ENCODE data around the gene UCP2.

The UCP2 gene, protein sequence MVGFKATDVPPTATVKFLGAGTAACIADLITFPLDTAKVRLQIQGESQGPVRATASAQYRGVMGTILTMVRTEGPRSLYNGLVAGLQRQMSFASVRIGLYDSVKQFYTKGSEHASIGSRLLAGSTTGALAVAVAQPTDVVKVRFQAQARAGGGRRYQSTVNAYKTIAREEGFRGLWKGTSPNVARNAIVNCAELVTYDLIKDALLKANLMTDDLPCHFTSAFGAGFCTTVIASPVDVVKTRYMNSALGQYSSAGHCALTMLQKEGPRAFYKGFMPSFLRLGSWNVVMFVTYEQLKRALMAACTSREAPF

GRCh38 chr11:73982595-73982989 is at the start of gene UCP2:
Gene UCP2, minus strand, starts transcription at chr11:73982843. Its CDS starts 4,465 bp downstream, at chr11:73978378.
- DNase-seq, result peak; percentile 90

- no peak for DNase-seq
Observed at GRCh38 chr11:74030723-74031676, 48.4 kb upstream of the UCP2 start.

DNA sequence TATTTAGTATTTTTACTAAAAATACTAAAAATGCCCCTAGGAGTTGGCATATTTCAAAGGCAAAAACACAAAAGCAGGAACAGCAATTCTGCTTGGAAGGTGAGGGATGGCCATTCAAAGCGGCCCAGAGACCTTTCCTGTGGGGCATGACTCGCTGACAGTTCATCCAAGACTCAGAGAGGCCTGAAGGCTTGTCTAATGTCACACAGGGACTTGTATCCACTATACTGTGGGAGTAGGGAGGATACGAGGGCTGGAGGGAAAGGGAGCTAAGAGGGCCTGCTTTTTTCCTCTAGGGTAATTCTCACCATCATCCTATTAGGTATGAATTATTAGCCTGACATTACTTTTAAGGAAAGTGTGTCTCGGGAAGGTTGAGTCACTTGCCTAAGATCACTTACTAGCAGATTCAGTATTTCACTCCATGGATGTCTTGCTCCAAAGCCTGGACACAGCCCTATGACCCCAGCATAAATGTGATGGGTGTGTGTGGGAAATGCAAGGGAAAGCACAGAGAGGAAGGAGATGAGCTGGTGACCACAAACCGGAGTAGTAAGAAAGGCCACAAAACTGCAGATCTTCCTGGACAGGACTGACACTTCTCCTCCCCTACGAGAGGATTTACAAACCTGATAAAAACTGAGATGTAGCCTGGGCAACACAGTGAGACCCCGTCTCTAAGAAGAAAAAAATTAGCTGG is 43.0 kb upstream of the UCP2 start:
- no peak for DNase-seq

GRCh38 chr11:74024261-74025029 is 41.8 kb upstream of the UCP2 start:
- no peak for DNase-seq

- DNase-seq, result no peak
Observed at GRCh38 chr11:74023276-74023675, 40.6 kb upstream of the UCP2 start.

DNA sequence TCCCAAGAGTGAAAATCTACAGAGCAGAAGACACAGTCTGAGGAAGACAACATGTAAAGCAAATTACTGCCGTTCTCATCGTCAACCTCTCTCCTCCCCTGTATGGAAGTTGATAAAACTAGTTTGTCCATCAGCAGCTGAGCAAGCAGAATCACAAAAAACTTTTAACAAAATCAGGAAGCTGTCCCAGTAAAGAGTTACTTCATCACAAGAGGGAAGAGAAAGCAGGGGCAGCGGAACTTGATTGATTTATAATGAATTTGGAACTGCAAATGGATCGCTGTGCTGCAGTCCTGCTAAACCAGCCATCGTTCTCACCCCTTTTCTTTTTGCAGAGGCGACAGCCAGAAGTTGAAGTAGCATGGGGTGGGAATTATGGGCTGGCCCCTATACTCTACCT is 39.9 kb upstream of the UCP2 start:
- no peak for DNase-seq

- DNase-seq, result no peak
Observed at GRCh38 chr11:74021998-74022397, 39.4 kb upstream of the UCP2 start.

DNA sequence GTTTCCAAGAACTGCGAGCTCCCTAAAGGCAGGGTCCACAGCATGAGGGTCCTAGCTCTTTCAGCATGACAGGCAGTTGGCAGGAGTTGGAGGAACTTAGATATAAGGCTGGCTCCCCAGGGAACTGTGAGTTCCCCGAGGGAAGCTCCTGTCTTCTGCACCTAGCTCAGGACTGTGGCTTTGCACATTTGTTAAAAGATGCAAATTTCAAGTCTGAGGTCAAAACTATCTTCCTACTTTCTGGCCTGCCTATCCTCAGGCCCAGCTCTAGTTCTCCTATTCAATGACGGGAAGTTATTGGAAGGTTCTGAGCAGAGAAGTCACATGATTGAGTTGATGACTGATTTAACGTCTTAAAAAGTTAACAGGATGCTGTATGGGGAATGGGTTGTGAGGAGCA is 37.9 kb upstream of the UCP2 start:
- DNase-seq, result no peak

- no peak for DNase-seq
Observed at GRCh38 chr11:74019860-74020259, 37.2 kb upstream of the UCP2 start.

GRCh38 chr11:74019104-74019738 is 36.6 kb upstream of the UCP2 start:
- no peak for DNase-seq

GRCh38 chr11:74018331-74019005 is 35.8 kb upstream of the UCP2 start:
- DNase-seq, result no peak

GRCh38 chr11:74017631-74018030 is 35.0 kb upstream of the UCP2 start:
- DNase-seq, result no peak

DNA sequence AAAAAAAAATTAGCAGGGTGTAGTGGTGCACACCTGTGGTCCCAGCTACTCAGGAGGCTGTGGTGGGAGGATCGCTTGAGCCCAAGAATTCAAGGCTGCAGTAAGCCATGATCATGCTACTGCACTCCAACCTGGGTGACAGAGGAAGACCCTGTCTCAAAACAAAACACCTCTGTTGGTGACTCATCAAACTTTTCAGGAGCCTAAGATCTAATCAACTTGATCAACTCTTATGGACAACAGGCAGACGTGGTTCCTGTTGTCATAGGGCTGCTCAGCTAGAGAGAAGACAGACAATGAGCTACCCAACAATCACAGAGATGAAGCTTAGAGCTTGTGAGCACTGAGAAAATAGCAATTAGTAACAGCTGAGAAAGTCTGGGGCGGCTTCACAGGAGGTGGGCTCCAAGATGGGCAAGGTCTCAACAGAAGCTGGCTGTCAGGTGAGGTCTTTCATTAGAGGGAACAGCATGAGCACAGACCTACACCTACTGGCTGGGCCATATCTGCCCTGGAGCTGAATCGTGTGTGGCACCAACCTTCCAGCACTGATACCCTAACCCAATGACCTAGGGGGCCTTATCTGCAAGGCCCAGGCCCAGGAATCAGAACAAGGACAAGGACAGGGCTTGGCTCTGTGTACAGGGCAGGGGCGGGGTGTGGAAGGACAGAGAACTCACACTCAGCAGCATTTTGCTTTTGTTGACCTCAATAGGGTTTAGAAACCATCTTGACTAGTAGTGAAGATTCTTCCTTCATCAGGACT is 33.5 kb upstream of the UCP2 start:
- no peak for DNase-seq

DNA sequence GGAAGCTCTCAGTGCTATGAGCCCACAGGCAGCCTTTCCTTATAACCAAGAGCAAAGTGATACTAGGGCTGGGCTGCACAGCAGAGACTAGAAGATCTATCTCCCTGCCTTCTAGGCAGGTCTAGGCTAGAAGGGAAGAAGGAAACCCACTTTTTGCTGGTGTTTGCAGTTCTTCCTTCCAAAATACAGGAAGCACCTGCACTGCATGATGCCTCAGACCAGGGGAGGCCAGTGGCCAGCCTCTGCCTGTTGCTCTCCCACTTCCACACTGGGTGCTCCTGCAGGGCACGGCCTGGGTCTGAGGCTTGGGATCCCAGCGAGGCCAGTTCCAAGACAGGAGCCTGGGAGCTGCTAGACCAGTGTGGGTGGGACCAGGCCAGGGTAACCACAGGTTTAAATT is 32.2 kb upstream of the UCP2 start:
- no peak for DNase-seq

GRCh38 chr11:74013141-74013540 is 30.5 kb upstream of the UCP2 start:
- no peak for DNase-seq

DNA sequence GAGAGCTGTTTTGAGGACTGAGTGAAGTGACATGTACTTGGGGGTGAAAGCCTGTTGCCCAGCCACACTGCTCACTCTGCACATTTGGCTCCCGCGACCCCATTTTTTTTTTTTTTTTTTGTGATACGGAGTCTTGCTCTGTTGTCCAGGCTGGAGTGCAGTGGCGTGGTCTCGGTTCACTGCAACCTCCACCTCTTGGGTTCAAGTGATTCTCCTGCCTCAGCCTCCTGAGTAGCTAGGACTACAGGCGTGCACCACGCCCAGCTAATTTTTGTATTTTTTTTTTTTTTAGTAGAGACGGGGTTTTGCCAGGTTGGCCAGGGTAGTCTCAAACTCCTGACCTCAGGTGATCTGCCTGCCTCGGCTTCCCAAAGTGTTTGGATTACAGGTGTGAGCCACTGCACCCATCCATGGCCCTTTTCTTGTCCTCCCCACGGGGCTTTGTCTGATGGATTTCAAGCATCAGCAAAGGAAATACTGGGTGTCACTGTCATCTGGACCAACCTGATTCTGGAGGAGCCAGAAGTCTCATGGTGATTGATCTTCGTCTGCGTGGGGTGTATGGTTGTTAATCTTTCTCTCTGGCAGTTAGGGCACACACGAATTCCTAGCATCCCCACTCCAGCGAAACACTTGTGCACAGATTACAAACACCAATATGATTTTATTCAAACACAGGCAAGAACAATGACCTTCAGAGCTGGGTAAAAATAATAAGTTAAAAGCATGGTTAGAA is 29.6 kb upstream of the UCP2 start:
- DNase-seq, result no peak

DNA sequence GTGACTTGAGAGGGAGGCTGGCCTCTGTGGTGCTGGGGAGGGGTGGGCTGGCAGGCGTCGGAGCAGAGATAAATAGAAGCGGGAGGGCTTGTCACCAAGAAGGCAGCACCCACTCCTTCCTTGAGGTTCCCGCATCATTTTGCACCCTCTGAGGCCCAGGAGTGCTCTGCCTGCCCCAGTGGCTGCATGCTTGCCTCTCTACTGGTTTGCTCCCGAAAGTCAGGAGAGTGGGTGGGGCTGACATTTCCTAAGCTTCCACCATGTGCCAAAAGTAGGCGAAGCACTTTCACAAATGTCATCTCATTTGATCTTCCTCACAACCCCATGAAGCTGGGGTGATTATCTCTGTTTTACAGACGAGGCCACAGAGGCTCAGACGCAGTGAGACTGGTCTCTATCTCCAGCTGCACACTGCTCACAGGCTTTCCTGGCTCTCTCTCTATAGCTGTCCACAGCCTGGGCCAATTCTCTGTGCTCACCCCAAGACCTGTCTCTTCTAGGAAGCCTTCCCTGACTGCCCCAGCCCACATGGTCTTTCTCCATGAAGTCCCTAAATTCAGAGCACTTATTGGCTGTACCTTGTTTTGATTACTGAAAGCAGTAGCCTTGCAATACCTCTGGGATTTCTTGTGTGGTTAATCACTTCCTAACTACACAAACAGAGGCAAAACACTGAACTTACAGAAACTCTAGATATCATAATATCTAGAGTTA is 28.9 kb upstream of the UCP2 start:
- no peak for DNase-seq

- no peak for DNase-seq
Observed at GRCh38 chr11:74010306-74011300, 28.0 kb upstream of the UCP2 start.
